Ascending aorta (tissue), 2 donors: ENCODE results near the gene LCN9. TPM values are rescaled to one million over a fixed set of nuclear protein-coding genes. Genes with fewer than 3 reads are reported as not detected.
"Not testable (repeated sequence)": the region's sequence is repeated elsewhere in the genome, so short reads cannot be mapped to it uniquely, and the experiment has no call there.

ENCODE experiments used
- DNase-seq, 2 donors: peaks; one replicate each; pipeline ENCODE4 v3.0.0-alpha.2; 2019; ENCODE audit warnings: low spot score in 2 of 2
- H3K27ac ChIP-seq, 2 donors: fragments of 200-600 bp; sonication (generic); one replicate each; pipeline ENCODE4 v1.5.1; 2016 to 2017; ENCODE audit warnings: mild to moderate bottlenecking in 1 of 2
- H3K27me3 ChIP-seq: fragments of 200-600 bp; sonication (generic); one replicate; pipeline ENCODE4 v1.5.1; 2017
- H3K36me3 ChIP-seq, 2 donors: fragments of 200-600 bp; sonication (generic); one replicate each; pipeline ENCODE4 v1.5.1; 2016
- H3K4me1 ChIP-seq, 2 donors: fragments of 200-600 bp; sonication (generic); one replicate each; pipeline ENCODE4 v1.5.1; 2016 to 2017; ENCODE audit warnings: mild to moderate bottlenecking in 1 of 2
- H3K4me3 ChIP-seq, 2 donors: fragments of 200-600 bp; sonication (generic); one replicate each; pipeline ENCODE4 v1.5.1; 2016 to 2017; ENCODE audit warnings: mild to moderate bottlenecking in 1 of 2
- H3K9me3 ChIP-seq, 2 donors: fragments of 200-600 bp; sonication (generic); one replicate each; pipeline ENCODE4 v1.5.1; 2016
- intact Hi-C: fragments of 100-400 bp; cut with DNase I; formaldehyde crosslinking; loops from one replicate; pipeline ENCODE4 v1.15.1; 2023
- total RNA-seq: library from RNA; depleted of rRNA; stranded (reverse); fragments of >200 nt; gene quantifications from one replicate; pipeline ENCODE4 v1.1.0, GENCODE V29; 2016
- TF ChIP-seq, protein P1 (sequence below), 3 experiments: fragments of 200-600 bp in 2 of 3; fragments of 450-650 bp in 1 of 3; sonication (generic) in 2 of 3; IDR thresholded peaks; one replicate each; pipeline ENCODE4 v1.5.1; 2016 to 2019; ENCODE audit warnings: antibody characterized with exemption in 3 of 3, mild to moderate bottlenecking in 1 of 3, moderate library complexity in 1 of 3

Gene LCN9
- total RNA-seq, 1 donor from 2014 or later = not detected

DNA sequence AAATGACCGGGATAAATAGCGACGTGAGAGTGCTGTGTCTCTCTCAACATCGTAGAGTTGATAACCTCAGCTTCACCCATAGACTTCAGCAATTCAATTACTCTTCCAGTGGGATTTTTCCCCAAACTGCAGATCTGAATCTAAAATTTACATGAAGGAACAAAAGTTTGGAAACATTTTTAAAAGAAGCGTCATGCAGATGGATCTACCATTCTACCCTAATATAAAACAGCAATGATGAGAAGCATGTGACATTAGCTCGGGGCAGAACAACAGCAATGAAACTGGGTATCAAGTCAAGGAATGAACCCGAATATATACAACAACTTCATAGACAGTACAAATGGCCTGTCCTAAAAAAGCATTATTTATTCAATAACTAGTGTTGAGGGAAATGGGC, 42.6 kb upstream of the LCN9 start:
- DNase-seq = no peak
- intact Hi-C loops = no loop called here
- no peaks in the 10 kb centered on the region for H3K36me3 ChIP-seq
- no peaks in the 10 kb centered on the region for H3K27me3 ChIP-seq
- H3K27ac ChIP-seq = no peak overlapping the region
- TF ChIP-seq, protein P1, sequence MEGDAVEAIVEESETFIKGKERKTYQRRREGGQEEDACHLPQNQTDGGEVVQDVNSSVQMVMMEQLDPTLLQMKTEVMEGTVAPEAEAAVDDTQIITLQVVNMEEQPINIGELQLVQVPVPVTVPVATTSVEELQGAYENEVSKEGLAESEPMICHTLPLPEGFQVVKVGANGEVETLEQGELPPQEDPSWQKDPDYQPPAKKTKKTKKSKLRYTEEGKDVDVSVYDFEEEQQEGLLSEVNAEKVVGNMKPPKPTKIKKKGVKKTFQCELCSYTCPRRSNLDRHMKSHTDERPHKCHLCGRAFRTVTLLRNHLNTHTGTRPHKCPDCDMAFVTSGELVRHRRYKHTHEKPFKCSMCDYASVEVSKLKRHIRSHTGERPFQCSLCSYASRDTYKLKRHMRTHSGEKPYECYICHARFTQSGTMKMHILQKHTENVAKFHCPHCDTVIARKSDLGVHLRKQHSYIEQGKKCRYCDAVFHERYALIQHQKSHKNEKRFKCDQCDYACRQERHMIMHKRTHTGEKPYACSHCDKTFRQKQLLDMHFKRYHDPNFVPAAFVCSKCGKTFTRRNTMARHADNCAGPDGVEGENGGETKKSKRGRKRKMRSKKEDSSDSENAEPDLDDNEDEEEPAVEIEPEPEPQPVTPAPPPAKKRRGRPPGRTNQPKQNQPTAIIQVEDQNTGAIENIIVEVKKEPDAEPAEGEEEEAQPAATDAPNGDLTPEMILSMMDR (IDR thresholded peaks at IDR 0.05) = no peak
- no peak overlapping the region for H3K4me3 ChIP-seq
- no peaks in the 10 kb centered on the region for H3K9me3 ChIP-seq
- no peaks in the 10 kb centered on the region for H3K4me1 ChIP-seq

DNA sequence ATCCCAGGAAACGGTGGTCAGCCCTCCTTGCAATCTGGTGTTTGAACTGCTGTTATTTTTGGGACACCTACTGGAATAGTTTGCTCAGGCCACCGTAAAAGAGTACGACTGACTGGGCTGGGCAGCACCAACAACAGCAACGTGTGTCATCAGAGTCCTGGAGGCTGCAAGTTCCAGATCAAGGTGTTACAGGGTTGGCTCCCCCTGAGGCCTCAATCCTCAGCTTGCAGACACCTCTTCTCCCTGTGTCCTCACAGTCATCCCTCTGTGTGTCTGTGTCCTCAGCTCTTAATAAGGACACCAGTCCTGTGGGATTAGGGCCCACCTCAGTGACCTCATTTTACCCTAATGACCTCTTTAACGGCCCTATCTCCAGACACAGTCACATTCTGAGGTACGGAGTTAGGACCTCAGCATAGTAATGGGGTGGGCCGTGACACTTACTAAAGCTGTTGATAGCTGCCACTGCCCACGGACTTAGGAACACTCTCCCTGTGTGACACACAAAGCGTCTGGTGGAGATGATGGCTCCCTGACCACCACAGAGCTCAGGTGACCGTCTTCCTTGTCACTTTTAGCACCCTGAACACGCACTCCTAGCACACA, 40.6 kb upstream of the LCN9 start:
- Histone ChIP-seq H3K36me3 (no peaks in the 10 kb centered on the region), H3K27me3 (no peaks in the 10 kb centered on the region), H3K27ac (no peak overlapping the region), H3K4me3 (no peak overlapping the region), H3K4me1 (no peaks in the 10 kb centered on the region), H3K9me3 (peaks cover 2 to 4% of the 10 kb centered on the region in 2 donors)
- intact Hi-C loops = no loop called here
- TF ChIP-seq, protein P1 (IDR thresholded peaks at IDR 0.05) = no peak
- no peak for DNase-seq

DNA sequence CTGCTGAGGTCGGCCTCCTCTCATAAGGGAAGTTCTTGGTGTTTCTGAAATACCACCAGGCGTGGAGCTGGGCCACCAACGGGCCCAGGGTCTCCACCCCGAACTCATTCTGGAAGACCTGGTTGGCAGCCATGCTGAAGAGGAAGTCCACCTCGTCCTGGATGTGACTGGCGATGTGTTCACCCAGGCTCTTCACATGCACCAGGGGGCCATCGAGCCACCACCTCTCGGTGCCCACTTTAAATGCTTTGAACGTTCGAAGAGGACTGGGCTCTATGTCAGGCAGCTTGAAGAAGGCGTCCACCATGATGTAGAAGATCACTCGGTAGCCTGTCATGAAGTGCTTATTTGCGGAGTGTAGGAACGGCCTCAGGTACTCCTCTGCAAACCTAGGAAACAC, 38.8 kb upstream of the LCN9 start:
- Histone ChIP-seq H3K9me3 (peaks cover 6 to 17% of the 10 kb centered on the region in 2 donors), H3K27me3 (no peaks in the 10 kb centered on the region), H3K36me3 (no peaks in the 10 kb centered on the region), H3K4me1 (no peaks in the 10 kb centered on the region), H3K4me3 (no peak overlapping the region), H3K27ac (no peak overlapping the region)
- no peak for DNase-seq
- TF ChIP-seq, protein P1 (IDR thresholded peaks at IDR 0.05) = no peak
- intact Hi-C loops = no loop called here

DNA sequence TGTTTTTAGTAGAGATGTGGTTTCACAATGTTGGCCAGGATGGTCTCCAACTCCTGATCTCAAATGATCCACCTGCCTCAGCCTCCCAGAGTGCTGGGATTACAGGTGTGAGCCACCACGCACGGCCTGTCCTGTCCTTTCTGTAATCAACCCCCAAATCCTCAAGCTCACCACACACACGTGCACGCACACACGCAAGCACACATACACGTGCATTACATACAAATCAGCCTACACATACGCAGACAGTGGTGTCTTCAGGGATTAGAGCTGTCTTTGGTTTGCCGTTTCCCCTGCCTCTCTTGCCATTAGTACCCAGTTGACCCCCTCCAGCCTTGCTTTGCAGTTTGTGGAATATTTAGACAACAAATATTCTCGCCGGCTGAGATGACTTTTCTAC, 30.3 kb upstream of the LCN9 start:
- H3K36me3 ChIP-seq = no peaks in the 10 kb centered on the region
- intact Hi-C loops = no loop called here
- H3K4me1 ChIP-seq = no peaks in the 10 kb centered on the region
- TF ChIP-seq, protein P1 (IDR thresholded peaks at IDR 0.05) = no peak
- H3K4me3 ChIP-seq = no peak overlapping the region
- no peak overlapping the region for H3K27ac ChIP-seq
- no peaks in the 10 kb centered on the region for H3K27me3 ChIP-seq
- H3K9me3 ChIP-seq = peaks cover under 1 to 10% of the 10 kb centered on the region in 2 donors
- DNase-seq = no peak

DNA sequence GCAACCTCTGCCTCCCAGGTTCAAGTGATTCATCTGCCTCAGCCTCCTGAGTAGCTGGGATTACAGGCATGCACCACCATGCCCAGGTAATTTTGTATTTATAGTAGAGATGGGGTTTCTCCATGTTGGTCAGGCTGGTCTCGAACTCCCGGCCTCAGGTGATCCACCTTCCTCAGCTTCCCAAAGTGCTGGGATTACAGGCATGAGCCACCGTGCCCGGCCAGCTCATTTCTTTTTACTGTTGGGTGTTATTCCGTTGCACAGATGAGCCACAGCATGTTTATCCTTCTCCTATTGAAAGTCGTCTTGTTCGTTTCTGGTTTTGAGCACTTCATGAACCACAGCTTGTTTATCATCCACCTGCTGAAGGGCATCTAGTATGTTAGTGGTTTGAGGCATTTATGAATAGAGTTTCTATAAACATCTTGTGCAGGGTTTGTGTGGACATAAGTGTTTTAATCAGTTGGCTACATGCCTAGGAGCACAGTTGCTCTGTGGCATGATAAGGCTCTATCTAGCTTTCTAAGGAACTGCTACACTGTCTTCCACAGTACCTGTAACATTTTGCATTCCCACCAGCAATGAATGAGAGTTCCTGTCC, 26.1 kb upstream of the LCN9 start:
- H3K4me3 ChIP-seq, intact Hi-C loops, H3K27me3 ChIP-seq, H3K36me3 ChIP-seq, H3K27ac ChIP-seq, H3K4me1 ChIP-seq, H3K9me3 ChIP-seq, DNase-seq: not testable (repeated sequence)

DNA sequence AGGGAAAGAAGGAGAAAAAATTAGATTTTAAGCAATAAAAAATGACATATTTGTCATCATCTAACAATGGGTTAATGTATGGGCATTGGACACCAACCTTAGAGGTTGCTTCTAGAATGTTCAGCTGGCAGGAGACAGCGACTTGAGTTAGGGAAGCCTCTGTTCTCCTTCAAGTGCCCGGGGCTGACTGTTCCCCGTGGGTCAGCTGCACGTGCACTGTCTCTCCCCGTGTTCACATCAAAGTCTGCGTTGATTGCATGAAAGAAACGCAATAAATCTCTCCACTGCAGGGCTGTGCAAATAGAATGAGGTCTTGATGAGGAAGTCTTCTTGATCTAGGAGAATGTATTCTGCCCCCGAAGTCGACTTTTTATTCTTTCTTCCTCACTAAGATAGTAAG, 23.9 kb upstream of the LCN9 start, which contains the start of gene GLT6D1:
TSS of gene GLT6D1 (minus strand) at position 345 of the 400 bp plus-strand sequence. CDS start 353 bp downstream, outside the sequence.
- intact Hi-C loops = no loop called here
- H3K27ac ChIP-seq = no peak within 1 kb of the TSS

More for the DNA sequence above, 23.9 kb upstream of the LCN9 start, which contains the start of gene GLT6D1:
- no peaks in the 10 kb centered on the region for H3K27me3 ChIP-seq
- TF ChIP-seq, protein P1 (IDR thresholded peaks at IDR 0.05) = no peak
- peaks cover 0 to 5% of the 10 kb centered on the region in 2 donors for H3K9me3 ChIP-seq
- DNase-seq = no peak
- no peaks in the 10 kb centered on the region for H3K4me1 ChIP-seq
- no peak within 1 kb of the TSS for H3K4me3 ChIP-seq
- H3K36me3 ChIP-seq = no peaks in the 10 kb centered on the region
